ENCODE measurements around the gene RPA1.
"Not testable (repeated sequence)": the region's sequence is repeated elsewhere in the genome, so short reads cannot be mapped to it uniquely, and the experiment has no call there.

The RPA1 gene

GRCh38 chr17:1807890-1808289 lies 21.9 kb upstream of the RPA1 start:
- no peak overlapping the region for H3K27ac ChIP-seq (ENCODE audit: extremely low read depth, low read depth, low read length)
- H3K4me1 ChIP-seq (ENCODE audit: control insufficient read depth, insufficient read depth, low read length), result no peaks in the 10 kb centered on the region
- H3K4me3 ChIP-seq (ENCODE audit: low read depth, low read length), result no peak overlapping the region
- CTCF ChIA-PET, result no interaction called here
- H3K36me3 ChIP-seq (ENCODE audit: control insufficient read depth in 2 of 2, insufficient read depth in 1 of 2, low read length in 2 of 2), result peaks cover 34 to 73% of the 10 kb centered on the region in 2 experiments
- no peaks in the 10 kb centered on the region for H3K9me3 ChIP-seq (ENCODE audit: control insufficient read depth, insufficient read depth, low read depth, low read length)
- POLR2A ChIA-PET, result interaction anchor here (2.6 kb wide), 1 partner anchor 21 kb away, joined by 10 read pairs; the partner anchor contains the start of genes RPA1 and SMYD4
- TF ChIP-seq ZNF19 (tag by site-specific recombination; IDR thresholded peaks at IDR 0.05; ENCODE audit: low read depth) (no peak), ZNF660 (tag by site-specific recombination; IDR thresholded peaks at IDR 0.05) (no peak), ZNF248 (tag by site-specific recombination; IDR thresholded peaks at IDR 0.05) (no peak), ZNF48 (tag by site-specific recombination; IDR thresholded peaks at IDR 0.05) (no peak), GLI2 (tag by site-specific recombination; IDR thresholded peaks at IDR 0.05; ENCODE audit: borderline replicate concordance, low read depth) (no peak), ZNF157 (tag by site-specific recombination; IDR thresholded peaks at IDR 0.05) (no peak), ZNF362 (tag by site-specific recombination; IDR thresholded peaks at IDR 0.05) (no peak)

- Histone ChIP-seq H3K27ac (ENCODE audit: extremely low read depth, low read depth, low read length) (no peak overlapping the region), H3K4me3 (ENCODE audit: low read depth, low read length) (no peak overlapping the region), H3K9me3 (ENCODE audit: control insufficient read depth, insufficient read depth, low read depth, low read length) (no peaks in the 10 kb centered on the region), H3K36me3 (ENCODE audit: control insufficient read depth in 2 of 2, insufficient read depth in 1 of 2, low read length in 2 of 2) (peaks cover 40 to 72% of the 10 kb centered on the region in 2 experiments), H3K4me1 (ENCODE audit: control insufficient read depth, insufficient read depth, low read length) (no peaks in the 10 kb centered on the region)
- ChIA-PET CTCF (no interaction called here), POLR2A (interaction anchor here (1.9 to 2.6 kb wide), 2 partner anchors 9 to 21 kb away, joined by 5 to 10 read pairs; partner anchors contain the start of genes RPA1 and SMYD4)
- TF ChIP-seq MYNN (tag by site-specific recombination; IDR thresholded peaks at IDR 0.05; ENCODE audit: borderline replicate concordance) (no peak), ZBTB26 (tag by site-specific recombination; optimal IDR thresholded peaks at IDR 0.05) (no peak), ZNF623 (tag by site-specific recombination; IDR thresholded peaks at IDR 0.05) (no peak), ZNF560 (tag by site-specific recombination; IDR thresholded peaks at IDR 0.05; ENCODE audit: borderline replicate concordance) (no peak), BCL11A (tag by site-specific recombination; IDR thresholded peaks at IDR 0.05; ENCODE audit: low read depth) (no peak), ZNF600 (tag by site-specific recombination; IDR thresholded peaks at IDR 0.05) (no peak), ZNF114 (tag by site-specific recombination; IDR thresholded peaks at IDR 0.05) (no peak), ZNF677 (tag by site-specific recombination; IDR thresholded peaks at IDR 0.05) (no peak)
Observed at GRCh38 chr17:1808644-1809043, 21.2 kb upstream of the RPA1 start.

GRCh38 chr17:1809815-1810214 lies 20.0 kb upstream of the RPA1 start:
- H3K27ac ChIP-seq (ENCODE audit: extremely low read depth, low read depth, low read length); H3K4me3 ChIP-seq (ENCODE audit: low read depth, low read length); H3K4me1 ChIP-seq (ENCODE audit: control insufficient read depth, insufficient read depth, low read length); H3K9me3 ChIP-seq (ENCODE audit: control insufficient read depth, insufficient read depth, low read depth, low read length): not testable (repeated sequence)
- H3K36me3 ChIP-seq (ENCODE audit: control insufficient read depth in 2 of 2, insufficient read depth in 1 of 2, low read length in 2 of 2), result peaks cover 45 to 64% of the 10 kb centered on the region in 2 experiments
- ChIA-PET POLR2A (interaction anchor here (1.9 to 2.6 kb wide), 2 partner anchors 10 to 20 kb away, joined by 5 to 10 read pairs; partner anchors contain the start of genes RPA1 and SMYD4), CTCF (interaction anchor here (1.0 kb wide), 1 partner anchor 89 kb away, joined by 5 read pairs; no protein-coding TSS in a partner anchor)
- TF ChIP-seq ZNF121 (tag by site-specific recombination; IDR thresholded peaks at IDR 0.05), result peak; percentile 88

Measured in HEK293 (cell line).